GM23338 (cell line): ENCODE results near the gene SIAH1. TPM values are rescaled to one million over a fixed set of nuclear protein-coding genes. Genes with fewer than 3 reads are reported as not detected.

ENCODE experiments used
- ATAC-seq: fragments of 200-7000 bp; cut with Tn5 transposase; 3 replicates; pipeline ENCODE4 v1.9.1; 2020
- DNase-seq: peaks from one replicate; pipeline ENCODE4 v3.0.0-alpha.2; 2015; ENCODE audit warnings: low spot score
- H2AFZ ChIP-seq: fragments of 200-600 bp; sonication (generic); 2 replicates; pipeline ENCODE4 v1.8.0; 2016; ENCODE audit warnings: antibody characterized with exemption, mild to moderate bottlenecking, moderate library complexity
- H3F3A ChIP-seq: fragments of 200-600 bp; sonication (generic); replicated peaks from 2 replicates; pipeline ENCODE4 v1.8.0; 2017; ENCODE audit warnings: antibody characterized with exemption, mixed run types, low read depth
- H3K27ac ChIP-seq: fragments of 200-600 bp; sonication (generic); 2 replicates; pipeline ENCODE4 v1.6.1; 2016; ENCODE audit warnings: low read depth
- H3K27me3 ChIP-seq: fragments of 200-600 bp; sonication (generic); 2 replicates; pipeline ENCODE4 v1.8.0; 2016; ENCODE audit warnings: mild to moderate bottlenecking, mixed run types, moderate library complexity; ENCODE audit not compliant: insufficient read depth
- H3K36me3 ChIP-seq: fragments of 200-600 bp; sonication (generic); 2 replicates; pipeline ENCODE4 v1.8.0; 2016; ENCODE audit warnings: mild to moderate bottlenecking; ENCODE audit not compliant: insufficient read depth
- H3K4me1 ChIP-seq: fragments of 200-600 bp; sonication (generic); 2 replicates; pipeline ENCODE4 v1.8.0; 2016; ENCODE audit warnings: mild to moderate bottlenecking, moderate library complexity; ENCODE audit not compliant: insufficient read depth
- H3K4me2 ChIP-seq: fragments of 200-600 bp; sonication (generic); 2 replicates; pipeline ENCODE4 v1.7.1; 2017; ENCODE audit warnings: mixed run types
- H3K4me3 ChIP-seq: fragments of 200-600 bp; sonication (generic); 2 replicates; pipeline ENCODE4 v1.6.1; 2016; ENCODE audit warnings: mixed run types
- H3K79me2 ChIP-seq: fragments of 200-600 bp; sonication (generic); replicated peaks from 2 replicates; pipeline ENCODE4 v1.8.0; 2017; ENCODE audit warnings: mild to moderate bottlenecking; ENCODE audit not compliant: insufficient read depth
- H3K9me2 ChIP-seq: fragments of 200-600 bp; sonication (generic); 2 replicates; pipeline ENCODE4 v1.8.0; 2017; ENCODE audit not compliant: insufficient read depth
- H4K20me1 ChIP-seq: fragments of 200-600 bp; sonication (generic); replicated peaks from 2 replicates; pipeline ENCODE4 v1.8.0; 2017; ENCODE audit warnings: mild to moderate bottlenecking; ENCODE audit not compliant: insufficient read depth
- H3K27ac Mint-ChIP-seq: 2 replicates; pipeline ENCODE4 v1.8.0; 2020; ENCODE audit warnings: inconsistent platforms, mild to moderate bottlenecking, moderate library complexity, mixed read lengths
- H3K27me3 Mint-ChIP-seq: 3 replicates; pipeline ENCODE4 v1.8.0; 2022; ENCODE audit warnings: low read depth, mild to moderate bottlenecking, moderate library complexity, mixed read lengths, inconsistent platforms; ENCODE audit not compliant: insufficient read depth, poor library complexity
- H3K36me3 Mint-ChIP-seq: 3 replicates; pipeline ENCODE4 v1.8.0; 2021; ENCODE audit warnings: low read depth, mild to moderate bottlenecking, inconsistent platforms, moderate library complexity, mixed read lengths
- H3K4me1 Mint-ChIP-seq: 3 replicates; pipeline ENCODE4 v1.8.0; 2020; ENCODE audit warnings: mild to moderate bottlenecking, inconsistent platforms, mixed read lengths
- H3K4me3 Mint-ChIP-seq: 3 replicates; pipeline ENCODE4 v1.8.0; 2021; ENCODE audit warnings: moderate library complexity, mild to moderate bottlenecking, inconsistent platforms, mixed read lengths
- H3K9me3 Mint-ChIP-seq: 3 replicates; pipeline ENCODE4 v1.8.0; 2020; ENCODE audit warnings: moderate library complexity, mild to moderate bottlenecking, inconsistent platforms, mixed read lengths
- CREB1 ChIP-seq: fragments of 250-450 bp; sonication (Bioruptor Pico); IDR thresholded peaks from 2 replicates; pipeline ENCODE4 v1.5.0; 2020; ENCODE audit warnings: low read depth, mild to moderate bottlenecking, moderate library complexity
- EZH2 ChIP-seq: fragments of 200-600 bp; sonication (generic); IDR thresholded peaks from one replicate; pipeline ENCODE4 v1.8.0; 2017; ENCODE audit warnings: antibody characterized with exemption, mild to moderate bottlenecking, low read depth; ENCODE audit not compliant: unreplicated experiment
- EZH2phosphoT487 ChIP-seq: fragments of 200-600 bp; sonication (generic); IDR thresholded peaks from one replicate; pipeline ENCODE4 v1.8.1; 2018; ENCODE audit warnings: antibody characterized with exemption; ENCODE audit not compliant: unreplicated experiment
- JUNB ChIP-seq: IDR thresholded peaks from one replicate; pipeline ENCODE4 v1.6.1; 2016; ENCODE audit warnings: antibody characterized with exemption; ENCODE audit not compliant: unreplicated experiment
- NANOG ChIP-seq: IDR thresholded peaks from 2 replicates; pipeline ENCODE4 v1.6.1; 2016; ENCODE audit warnings: antibody characterized with exemption, borderline replicate concordance
- POLR2AphosphoS5 ChIP-seq: IDR thresholded peaks from 2 replicates; pipeline ENCODE4 v1.6.1; 2016; ENCODE audit warnings: antibody characterized with exemption, low read depth
- STAT1 ChIP-seq: IDR thresholded peaks from one replicate; pipeline ENCODE4 v1.6.1; 2016; ENCODE audit warnings: antibody characterized with exemption; ENCODE audit not compliant: unreplicated experiment
- ZNF114 ChIP-seq: fragments of 250-450 bp; sonication (Bioruptor Pico); IDR thresholded peaks from 2 replicates; pipeline ENCODE4 v1.5.0; 2020; ENCODE audit warnings: mild to moderate bottlenecking, moderate library complexity
- ZNF331 ChIP-seq: fragments of 250-450 bp; sonication (Bioruptor Pico); IDR thresholded peaks from 2 replicates; pipeline ENCODE4 v1.5.0; 2020; ENCODE audit warnings: low read depth, mild to moderate bottlenecking, moderate library complexity
- polyA plus RNA-seq: library from polyadenylated mRNA; unstranded; fragments of >200 nt; fragmentation: Nextera tagmentation; extraction: Ambion mirVana; gene quantifications from 2 replicates; pipeline ENCODE4 v1.2.1, GENCODE V29; 2016
- total RNA-seq: library from RNA; depleted of rRNA; stranded (reverse); fragments of >200 nt; shearing (Covaris generic); gene quantifications from 2 replicates; pipeline ENCODE4 v1.2.3, GENCODE V29; 2014
- TF ChIP-seq, protein P1 (sequence below): fragments of 250-450 bp; sonication (Bioruptor Pico); IDR thresholded peaks from 2 replicates; pipeline ENCODE4 v1.5.0; 2020; ENCODE audit warnings: mild to moderate bottlenecking, moderate library complexity
- TF ChIP-seq, protein P2 (sequence below): IDR thresholded peaks from one replicate; pipeline ENCODE4 v1.6.1; 2018; ENCODE audit warnings: antibody characterized with exemption; ENCODE audit not compliant: unreplicated experiment
- TF ChIP-seq, protein P3 (sequence below): IDR thresholded peaks from 2 replicates; pipeline ENCODE4 v1.6.1; 2016; ENCODE audit warnings: antibody characterized with exemption
- TF ChIP-seq, protein P4 (sequence below), 2 experiments: fragments of 200-600 bp in 1 of 2; sonication (generic) in 1 of 2; conservative IDR thresholded peaks; 2 replicates each; pipeline versions ENCODE4 v1.5.1 to v1.6.1; 2016 to 2017; ENCODE audit warnings: antibody characterized with exemption in 2 of 2, low read depth in 2 of 2, mild to moderate bottlenecking in 2 of 2, moderate library complexity in 1 of 2

Gene SIAH1
- total and polyA plus RNA-seq, 2 experiments from 2014 or later, result 42.0 to 52.7 TPM

DNA sequence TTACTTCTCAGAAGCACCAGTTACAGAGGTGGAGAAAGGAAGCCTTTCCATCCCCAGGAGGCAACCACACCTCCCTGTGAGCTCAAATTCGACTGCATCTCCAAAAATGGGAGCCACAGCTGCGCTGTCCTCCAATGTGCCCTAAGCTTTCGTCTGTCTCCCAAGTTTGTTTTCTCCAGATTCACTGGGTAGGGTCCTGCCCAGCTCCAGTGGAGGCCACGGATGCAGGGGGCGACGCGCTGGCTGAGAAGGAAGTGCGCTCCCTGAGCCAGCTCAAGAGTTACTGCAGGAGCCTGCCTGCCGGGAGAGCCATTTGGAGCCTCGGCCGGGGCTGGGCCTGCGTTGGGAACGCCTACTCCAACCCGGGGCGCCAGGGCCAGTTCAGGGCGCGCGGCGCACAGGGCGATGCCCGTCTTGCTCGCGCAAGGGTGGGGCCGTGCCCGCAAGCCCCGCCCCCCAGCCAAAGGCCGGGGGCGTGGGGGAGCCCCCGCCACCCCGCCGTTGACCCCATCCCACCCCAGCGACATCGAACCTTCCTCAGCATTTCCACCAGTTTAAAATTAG, 19.5 kb downstream of the SIAH1 start:
- Histone ChIP-seq H3K79me2 (peaks cover 97% of the 10 kb centered on the region), H3K4me2 (peak overlapping the region; percentile 77), H3K27ac (peak overlapping the region; percentile 96), H3K4me3 (peak overlapping the region; percentile 62), H3F3A (peaks cover 7% of the 10 kb centered on the region; the same call in 1 of the 2 replicates), H3K36me3 (no peaks in the 10 kb centered on the region), H3K4me1 (peaks cover 30% of the 10 kb centered on the region), H3K9me2 (no peaks in the 10 kb centered on the region), H3K27me3 (no peaks in the 10 kb centered on the region), H2AFZ (no peak overlapping the region), H4K20me1 (peaks cover 33% of the 10 kb centered on the region)
- no peak for TF ChIP-seq EZH2phosphoT487
- TF ChIP-seq, protein P1, sequence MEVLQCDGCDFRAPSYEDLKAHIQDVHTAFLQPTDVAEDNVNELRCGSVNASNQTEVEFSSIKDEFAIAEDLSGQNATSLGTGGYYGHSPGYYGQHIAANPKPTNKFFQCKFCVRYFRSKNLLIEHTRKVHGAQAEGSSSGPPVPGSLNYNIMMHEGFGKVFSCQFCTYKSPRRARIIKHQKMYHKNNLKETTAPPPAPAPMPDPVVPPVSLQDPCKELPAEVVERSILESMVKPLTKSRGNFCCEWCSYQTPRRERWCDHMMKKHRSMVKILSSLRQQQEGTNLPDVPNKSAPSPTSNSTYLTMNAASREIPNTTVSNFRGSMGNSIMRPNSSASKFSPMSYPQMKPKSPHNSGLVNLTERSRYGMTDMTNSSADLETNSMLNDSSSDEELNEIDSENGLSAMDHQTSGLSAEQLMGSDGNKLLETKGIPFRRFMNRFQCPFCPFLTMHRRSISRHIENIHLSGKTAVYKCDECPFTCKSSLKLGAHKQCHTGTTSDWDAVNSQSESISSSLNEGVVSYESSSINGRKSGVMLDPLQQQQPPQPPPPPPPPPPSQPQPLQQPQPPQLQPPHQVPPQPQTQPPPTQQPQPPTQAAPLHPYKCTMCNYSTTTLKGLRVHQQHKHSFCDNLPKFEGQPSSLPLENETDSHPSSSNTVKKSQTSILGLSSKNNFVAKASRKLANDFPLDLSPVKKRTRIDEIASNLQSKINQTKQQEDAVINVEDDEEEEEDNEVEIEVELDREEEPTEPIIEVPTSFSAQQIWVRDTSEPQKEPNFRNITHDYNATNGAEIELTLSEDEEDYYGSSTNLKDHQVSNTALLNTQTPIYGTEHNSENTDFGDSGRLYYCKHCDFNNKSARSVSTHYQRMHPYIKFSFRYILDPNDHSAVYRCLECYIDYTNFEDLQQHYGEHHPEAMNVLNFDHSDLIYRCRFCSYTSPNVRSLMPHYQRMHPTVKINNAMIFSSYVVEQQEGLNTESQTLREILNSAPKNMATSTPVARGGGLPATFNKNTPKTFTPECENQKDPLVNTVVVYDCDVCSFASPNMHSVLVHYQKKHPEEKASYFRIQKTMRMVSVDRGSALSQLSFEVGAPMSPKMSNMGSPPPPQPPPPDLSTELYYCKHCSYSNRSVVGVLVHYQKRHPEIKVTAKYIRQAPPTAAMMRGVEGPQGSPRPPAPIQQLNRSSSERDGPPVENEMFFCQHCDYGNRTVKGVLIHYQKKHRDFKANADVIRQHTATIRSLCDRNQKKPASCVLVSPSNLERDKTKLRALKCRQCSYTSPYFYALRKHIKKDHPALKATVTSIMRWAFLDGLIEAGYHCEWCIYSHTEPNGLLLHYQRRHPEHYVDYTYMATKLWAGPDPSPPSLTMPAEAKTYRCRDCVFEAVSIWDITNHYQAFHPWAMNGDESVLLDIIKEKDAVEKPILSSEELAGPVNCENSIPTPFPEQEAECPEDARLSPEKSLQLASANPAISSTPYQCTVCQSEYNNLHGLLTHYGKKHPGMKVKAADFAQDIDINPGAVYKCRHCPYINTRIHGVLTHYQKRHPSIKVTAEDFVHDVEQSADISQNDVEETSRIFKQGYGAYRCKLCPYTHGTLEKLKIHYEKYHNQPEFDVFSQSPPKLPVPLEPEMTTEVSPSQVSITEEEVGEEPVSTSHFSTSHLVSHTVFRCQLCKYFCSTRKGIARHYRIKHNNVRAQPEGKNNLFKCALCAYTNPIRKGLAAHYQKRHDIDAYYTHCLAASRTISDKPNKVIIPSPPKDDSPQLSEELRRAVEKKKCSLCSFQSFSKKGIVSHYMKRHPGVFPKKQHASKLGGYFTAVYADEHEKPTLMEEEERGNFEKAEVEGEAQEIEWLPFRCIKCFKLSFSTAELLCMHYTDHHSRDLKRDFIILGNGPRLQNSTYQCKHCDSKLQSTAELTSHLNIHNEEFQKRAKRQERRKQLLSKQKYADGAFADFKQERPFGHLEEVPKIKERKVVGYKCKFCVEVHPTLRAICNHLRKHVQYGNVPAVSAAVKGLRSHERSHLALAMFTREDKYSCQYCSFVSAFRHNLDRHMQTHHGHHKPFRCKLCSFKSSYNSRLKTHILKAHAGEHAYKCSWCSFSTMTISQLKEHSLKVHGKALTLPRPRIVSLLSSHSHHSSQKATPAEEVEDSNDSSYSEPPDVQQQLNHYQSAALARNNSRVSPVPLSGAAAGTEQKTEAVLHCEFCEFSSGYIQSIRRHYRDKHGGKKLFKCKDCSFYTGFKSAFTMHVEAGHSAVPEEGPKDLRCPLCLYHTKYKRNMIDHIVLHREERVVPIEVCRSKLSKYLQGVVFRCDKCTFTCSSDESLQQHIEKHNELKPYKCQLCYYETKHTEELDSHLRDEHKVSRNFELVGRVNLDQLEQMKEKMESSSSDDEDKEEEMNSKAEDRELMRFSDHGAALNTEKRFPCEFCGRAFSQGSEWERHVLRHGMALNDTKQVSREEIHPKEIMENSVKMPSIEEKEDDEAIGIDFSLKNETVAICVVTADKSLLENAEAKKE, result no peak
- TF ChIP-seq, protein P2, sequence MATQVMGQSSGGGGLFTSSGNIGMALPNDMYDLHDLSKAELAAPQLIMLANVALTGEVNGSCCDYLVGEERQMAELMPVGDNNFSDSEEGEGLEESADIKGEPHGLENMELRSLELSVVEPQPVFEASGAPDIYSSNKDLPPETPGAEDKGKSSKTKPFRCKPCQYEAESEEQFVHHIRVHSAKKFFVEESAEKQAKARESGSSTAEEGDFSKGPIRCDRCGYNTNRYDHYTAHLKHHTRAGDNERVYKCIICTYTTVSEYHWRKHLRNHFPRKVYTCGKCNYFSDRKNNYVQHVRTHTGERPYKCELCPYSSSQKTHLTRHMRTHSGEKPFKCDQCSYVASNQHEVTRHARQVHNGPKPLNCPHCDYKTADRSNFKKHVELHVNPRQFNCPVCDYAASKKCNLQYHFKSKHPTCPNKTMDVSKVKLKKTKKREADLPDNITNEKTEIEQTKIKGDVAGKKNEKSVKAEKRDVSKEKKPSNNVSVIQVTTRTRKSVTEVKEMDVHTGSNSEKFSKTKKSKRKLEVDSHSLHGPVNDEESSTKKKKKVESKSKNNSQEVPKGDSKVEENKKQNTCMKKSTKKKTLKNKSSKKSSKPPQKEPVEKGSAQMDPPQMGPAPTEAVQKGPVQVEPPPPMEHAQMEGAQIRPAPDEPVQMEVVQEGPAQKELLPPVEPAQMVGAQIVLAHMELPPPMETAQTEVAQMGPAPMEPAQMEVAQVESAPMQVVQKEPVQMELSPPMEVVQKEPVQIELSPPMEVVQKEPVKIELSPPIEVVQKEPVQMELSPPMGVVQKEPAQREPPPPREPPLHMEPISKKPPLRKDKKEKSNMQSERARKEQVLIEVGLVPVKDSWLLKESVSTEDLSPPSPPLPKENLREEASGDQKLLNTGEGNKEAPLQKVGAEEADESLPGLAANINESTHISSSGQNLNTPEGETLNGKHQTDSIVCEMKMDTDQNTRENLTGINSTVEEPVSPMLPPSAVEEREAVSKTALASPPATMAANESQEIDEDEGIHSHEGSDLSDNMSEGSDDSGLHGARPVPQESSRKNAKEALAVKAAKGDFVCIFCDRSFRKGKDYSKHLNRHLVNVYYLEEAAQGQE, result no peak
- no peak for TF ChIP-seq EZH2
- TF ChIP-seq NANOG, result no peak
- TF ChIP-seq, protein P3, sequence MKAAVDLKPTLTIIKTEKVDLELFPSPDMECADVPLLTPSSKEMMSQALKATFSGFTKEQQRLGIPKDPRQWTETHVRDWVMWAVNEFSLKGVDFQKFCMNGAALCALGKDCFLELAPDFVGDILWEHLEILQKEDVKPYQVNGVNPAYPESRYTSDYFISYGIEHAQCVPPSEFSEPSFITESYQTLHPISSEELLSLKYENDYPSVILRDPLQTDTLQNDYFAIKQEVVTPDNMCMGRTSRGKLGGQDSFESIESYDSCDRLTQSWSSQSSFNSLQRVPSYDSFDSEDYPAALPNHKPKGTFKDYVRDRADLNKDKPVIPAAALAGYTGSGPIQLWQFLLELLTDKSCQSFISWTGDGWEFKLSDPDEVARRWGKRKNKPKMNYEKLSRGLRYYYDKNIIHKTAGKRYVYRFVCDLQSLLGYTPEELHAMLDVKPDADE, result no peak
- no peak for TF ChIP-seq JUNB
- peak; percentile 86 for TF ChIP-seq POLR2AphosphoS5
- no peak for TF ChIP-seq ZNF331
- no peak for TF ChIP-seq STAT1
- 0 out of 2 replicates have a peak, but pooled peaks have one; percentile 3 for TF ChIP-seq CREB1 (CRISPR knock-in tag)
- no peak for TF ChIP-seq ZNF114
- TF ChIP-seq, protein P4, sequence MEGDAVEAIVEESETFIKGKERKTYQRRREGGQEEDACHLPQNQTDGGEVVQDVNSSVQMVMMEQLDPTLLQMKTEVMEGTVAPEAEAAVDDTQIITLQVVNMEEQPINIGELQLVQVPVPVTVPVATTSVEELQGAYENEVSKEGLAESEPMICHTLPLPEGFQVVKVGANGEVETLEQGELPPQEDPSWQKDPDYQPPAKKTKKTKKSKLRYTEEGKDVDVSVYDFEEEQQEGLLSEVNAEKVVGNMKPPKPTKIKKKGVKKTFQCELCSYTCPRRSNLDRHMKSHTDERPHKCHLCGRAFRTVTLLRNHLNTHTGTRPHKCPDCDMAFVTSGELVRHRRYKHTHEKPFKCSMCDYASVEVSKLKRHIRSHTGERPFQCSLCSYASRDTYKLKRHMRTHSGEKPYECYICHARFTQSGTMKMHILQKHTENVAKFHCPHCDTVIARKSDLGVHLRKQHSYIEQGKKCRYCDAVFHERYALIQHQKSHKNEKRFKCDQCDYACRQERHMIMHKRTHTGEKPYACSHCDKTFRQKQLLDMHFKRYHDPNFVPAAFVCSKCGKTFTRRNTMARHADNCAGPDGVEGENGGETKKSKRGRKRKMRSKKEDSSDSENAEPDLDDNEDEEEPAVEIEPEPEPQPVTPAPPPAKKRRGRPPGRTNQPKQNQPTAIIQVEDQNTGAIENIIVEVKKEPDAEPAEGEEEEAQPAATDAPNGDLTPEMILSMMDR (conservative IDR thresholded peaks at IDR 0.05; ENCODE audit: low read depth in 2 of 2), result peak in 1 of 2 experiments; percentile 10; a peak in 1 of 4 replicates
- Mint-ChIP-seq H3K27me3 (peaks cover 2% of the 10 kb centered on the region), H3K27ac (peak overlapping the region; percentile 96), H3K4me3 (peak overlapping the region; percentile 75), H3K4me1 (peaks cover 52% of the 10 kb centered on the region), H3K9me3 (no peaks in the 10 kb centered on the region), H3K36me3 (peaks cover 14% of the 10 kb centered on the region)
- ATAC-seq (peak; percentile 98), DNase-seq (peak; percentile 96)
